H9 (cell line): ENCODE results near the gene TTN. TPM values are rescaled to one million over a fixed set of nuclear protein-coding genes. Genes with fewer than 3 reads are reported as not detected.

Source experiments
- DNase-seq: peaks from one replicate; pipeline ENCODE4 v3.0.0-alpha.2; 2017
- H2AFZ ChIP-seq: one replicate; pipeline ENCODE4 v1.6.1; 2013; ENCODE audit warnings: mild to moderate bottlenecking, low read length, control low read depth, moderate library complexity
- H2AK5ac ChIP-seq: 2 replicates; pipeline ENCODE4 v1.6.1; 2013; ENCODE audit warnings: low read length, control low read depth, mixed read lengths; ENCODE audit not compliant: insufficient read length
- H2BK120ac ChIP-seq: one replicate; pipeline ENCODE4 v1.6.1; 2013; ENCODE audit warnings: low read depth, mild to moderate bottlenecking, low read length, control low read depth, inconsistent platforms; ENCODE audit not compliant: poor library complexity, severe bottlenecking
- H2BK12ac ChIP-seq: 2 replicates; pipeline ENCODE4 v1.6.1; 2013; ENCODE audit warnings: low read length, control low read depth, mixed read lengths, low read depth; ENCODE audit not compliant: insufficient read length
- H2BK15ac ChIP-seq: 2 replicates; pipeline ENCODE4 v1.6.1; 2013; ENCODE audit warnings: low read depth, low read length, control low read depth
- H2BK20ac ChIP-seq: one replicate; pipeline ENCODE4 v1.6.1; 2013; ENCODE audit warnings: low read depth, mild to moderate bottlenecking, low read length, control low read depth, inconsistent platforms; ENCODE audit not compliant: poor library complexity, severe bottlenecking
- H2BK5ac ChIP-seq: 2 replicates; pipeline ENCODE4 v1.6.1; 2013; ENCODE audit warnings: low read length, control low read depth, mixed read lengths; ENCODE audit not compliant: insufficient read length
- H3K14ac ChIP-seq: 2 replicates; pipeline ENCODE4 v1.6.1; 2013; ENCODE audit warnings: low read length, control low read depth; ENCODE audit not compliant: insufficient read depth
- H3K18ac ChIP-seq: 2 replicates; pipeline ENCODE4 v1.6.1; 2013; ENCODE audit warnings: low read depth, mild to moderate bottlenecking, mixed read lengths, low read length, control low read depth; ENCODE audit not compliant: insufficient read length
- H3K23ac ChIP-seq: 2 replicates; pipeline ENCODE4 v1.6.1; 2013; ENCODE audit warnings: low read length, control low read depth, mixed read lengths, low read depth; ENCODE audit not compliant: insufficient read length
- H3K23me2 ChIP-seq: 2 replicates; pipeline ENCODE4 v1.6.1; 2013; ENCODE audit warnings: low read depth, mild to moderate bottlenecking, mixed read lengths, low read length, control low read depth; ENCODE audit not compliant: insufficient read length, poor library complexity, severe bottlenecking
- H3K27ac ChIP-seq: 2 replicates; pipeline ENCODE4 v1.5.1; 2013; ENCODE audit warnings: low read length, control low read depth, mixed read lengths, low read depth; ENCODE audit not compliant: insufficient read length
- H3K27me3 ChIP-seq: 2 replicates; pipeline ENCODE4 v1.6.1; 2013; ENCODE audit warnings: low read length, control low read depth, inconsistent platforms; ENCODE audit not compliant: insufficient read depth
- H3K4ac ChIP-seq: 2 replicates; pipeline ENCODE4 v1.6.1; 2013; ENCODE audit warnings: low read depth, mild to moderate bottlenecking, control low read depth, inconsistent platforms, low read length, moderate library complexity
- H3K4me1 ChIP-seq: 2 replicates; pipeline ENCODE4 v1.6.1; 2013; ENCODE audit warnings: low read length, control low read depth, inconsistent platforms; ENCODE audit not compliant: insufficient read depth
- H3K4me2 ChIP-seq: 2 replicates; pipeline ENCODE4 v1.6.1; 2013; ENCODE audit warnings: low read length, control low read depth, mixed read lengths; ENCODE audit not compliant: insufficient read length, insufficient read depth
- H3K56ac ChIP-seq: 2 replicates; pipeline ENCODE4 v1.6.1; 2013; ENCODE audit warnings: low read depth, mild to moderate bottlenecking, mixed read lengths, low read length, control low read depth; ENCODE audit not compliant: insufficient read length
- H3K79me1 ChIP-seq: 2 replicates; pipeline ENCODE4 v1.6.1; 2013; ENCODE audit warnings: low read depth, mild to moderate bottlenecking, moderate library complexity, low read length, control low read depth, inconsistent platforms; ENCODE audit not compliant: insufficient read depth, poor library complexity, severe bottlenecking
- H3K79me2 ChIP-seq: 2 replicates; pipeline ENCODE4 v1.6.1; 2013; ENCODE audit warnings: low read length, control low read depth, inconsistent platforms; ENCODE audit not compliant: insufficient read depth
- H3K9ac ChIP-seq: 2 replicates; pipeline ENCODE4 v1.6.1; 2013; ENCODE audit warnings: low read length, control low read depth, mixed read lengths; ENCODE audit not compliant: insufficient read length; ENCODE audit errors: extremely low read depth
- H3K9me3 ChIP-seq: one replicate; pipeline ENCODE4 v1.6.1; 2013; ENCODE audit warnings: low read depth, low read length, inconsistent platforms; ENCODE audit not compliant: control insufficient read depth
- H3T11ph ChIP-seq: one replicate; pipeline ENCODE4 v1.6.1; 2013; ENCODE audit warnings: mild to moderate bottlenecking, low read length, control low read depth, inconsistent platforms
- H4K20me1 ChIP-seq: one replicate; pipeline ENCODE4 v1.6.1; 2013; ENCODE audit not compliant: control insufficient read depth, insufficient read length, insufficient read depth
- H4K5ac ChIP-seq: 2 replicates; pipeline ENCODE4 v1.6.1; 2013; ENCODE audit warnings: low read depth, mild to moderate bottlenecking, mixed read lengths, low read length, control low read depth; ENCODE audit not compliant: insufficient read length
- H4K8ac ChIP-seq: replicated peaks from 2 replicates; pipeline ENCODE4 v1.6.1; 2013; ENCODE audit warnings: low read length, control low read depth, mixed read lengths, low read depth; ENCODE audit not compliant: insufficient read length
- H4K91ac ChIP-seq: 2 replicates; pipeline ENCODE4 v1.6.1; 2013; ENCODE audit warnings: low read depth, mild to moderate bottlenecking, moderate library complexity, mixed read lengths, low read length, control low read depth; ENCODE audit not compliant: insufficient read length
- H3K27ac Mint-ChIP-seq, 3 experiments: 2 replicates in 2 of 3; 3 replicates in 1 of 3; pipeline ENCODE4 v1.8.0; 2020 to 2021; ENCODE audit warnings: mixed read lengths in 3 of 3, mild to moderate bottlenecking in 1 of 3, moderate library complexity in 1 of 3
- H3K27me3 Mint-ChIP-seq: 2 replicates; pipeline ENCODE4 v1.8.0; 2021; ENCODE audit warnings: low read depth, mild to moderate bottlenecking, moderate library complexity, mixed read lengths
- H3K36me3 Mint-ChIP-seq, 3 experiments: 2 replicates in 2 of 3; 3 replicates in 1 of 3; pipeline ENCODE4 v1.8.0; 2020 to 2021; ENCODE audit warnings: low read depth in 3 of 3, mixed read lengths in 3 of 3; ENCODE audit not compliant: insufficient read depth in 1 of 3
- H3K4me1 Mint-ChIP-seq, 2 experiments: 2 replicates each; pipeline ENCODE4 v1.8.0; 2020; ENCODE audit warnings: mixed read lengths in 2 of 2
- H3K4me3 Mint-ChIP-seq, 2 experiments: 2 replicates in 1 of 2; 3 replicates in 1 of 2; pipeline ENCODE4 v1.8.0; 2020 to 2021; ENCODE audit warnings: mild to moderate bottlenecking in 2 of 2, mixed read lengths in 2 of 2, moderate library complexity in 1 of 2
- H3K9me3 Mint-ChIP-seq, 2 experiments: 2 replicates in 1 of 2; 3 replicates in 1 of 2; pipeline ENCODE4 v1.8.0; 2020; ENCODE audit warnings: mild to moderate bottlenecking in 2 of 2, mixed read lengths in 2 of 2, moderate library complexity in 1 of 2
- WGBS: extraction: QIAGEN DNeasy Blood & Tissue Kit; methylation state at CpG from one replicate; pipeline ENCODE4 v1.1.7; 2013; ENCODE audit warnings: missing lambda C conversion rate, low lambda C conversion rate, mixed read lengths; ENCODE audit not compliant: insufficient read length; ENCODE audit errors: extremely low coverage; 5-methylcytosine and 5-hydroxymethylcytosine counted together
- total RNA-seq: library from RNA; stranded (reverse); gene quantifications from 2 replicates; pipeline ENCODE4 v1.2.1, GENCODE V29; 2021
- TF ChIP-seq, protein P1 (sequence below): fragments of 200-600 bp; sonication (generic); conservative IDR thresholded peaks from 3 replicates; pipeline ENCODE4 v1.8.0; 2021; ENCODE audit warnings: antibody characterized with exemption, mild to moderate bottlenecking

Gene TTN
- total RNA-seq, 1 experiment from 2014 or later: 0.70 TPM

DNA sequence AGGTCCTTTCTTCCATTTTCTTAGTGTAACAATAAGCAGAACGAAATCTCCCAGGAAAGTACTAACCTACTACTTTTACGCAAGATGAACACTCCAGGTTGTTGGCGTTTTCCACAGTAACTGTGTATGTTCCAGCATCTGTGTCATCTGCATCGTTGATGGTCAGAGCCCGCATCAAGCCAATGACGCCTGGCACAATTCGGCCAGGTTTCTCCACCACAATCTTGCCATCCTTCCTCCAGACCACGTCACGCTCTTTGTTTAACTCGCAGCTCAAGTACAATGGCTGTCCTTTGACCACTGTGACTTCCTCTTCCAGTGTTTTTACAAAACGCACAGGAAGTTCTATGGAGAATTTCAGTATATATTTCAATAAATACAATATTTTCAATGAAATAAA, 171.3 kb downstream of the TTN start:
- H3K79me1 ChIP-seq: no peaks in the 10 kb centered on the region
- H3K4me3 Mint-ChIP-seq: no peak overlapping the region
- no peak overlapping the region for H3K4ac ChIP-seq
- TF ChIP-seq, protein P1, sequence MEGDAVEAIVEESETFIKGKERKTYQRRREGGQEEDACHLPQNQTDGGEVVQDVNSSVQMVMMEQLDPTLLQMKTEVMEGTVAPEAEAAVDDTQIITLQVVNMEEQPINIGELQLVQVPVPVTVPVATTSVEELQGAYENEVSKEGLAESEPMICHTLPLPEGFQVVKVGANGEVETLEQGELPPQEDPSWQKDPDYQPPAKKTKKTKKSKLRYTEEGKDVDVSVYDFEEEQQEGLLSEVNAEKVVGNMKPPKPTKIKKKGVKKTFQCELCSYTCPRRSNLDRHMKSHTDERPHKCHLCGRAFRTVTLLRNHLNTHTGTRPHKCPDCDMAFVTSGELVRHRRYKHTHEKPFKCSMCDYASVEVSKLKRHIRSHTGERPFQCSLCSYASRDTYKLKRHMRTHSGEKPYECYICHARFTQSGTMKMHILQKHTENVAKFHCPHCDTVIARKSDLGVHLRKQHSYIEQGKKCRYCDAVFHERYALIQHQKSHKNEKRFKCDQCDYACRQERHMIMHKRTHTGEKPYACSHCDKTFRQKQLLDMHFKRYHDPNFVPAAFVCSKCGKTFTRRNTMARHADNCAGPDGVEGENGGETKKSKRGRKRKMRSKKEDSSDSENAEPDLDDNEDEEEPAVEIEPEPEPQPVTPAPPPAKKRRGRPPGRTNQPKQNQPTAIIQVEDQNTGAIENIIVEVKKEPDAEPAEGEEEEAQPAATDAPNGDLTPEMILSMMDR: no peak
- H3K23ac ChIP-seq: no peak overlapping the region
- H2BK20ac ChIP-seq: no peak overlapping the region
- H3K4me2 ChIP-seq: no peak overlapping the region
- H3K4me1 Mint-ChIP-seq: peaks cover 7 to 8% of the 10 kb centered on the region in 2 experiments
- no CpG with 5 or more reads among the region's 11 CpGs for WGBS
- no peaks in the 10 kb centered on the region for H3K23me2 ChIP-seq
- no peak overlapping the region for H3K27ac ChIP-seq
- no peaks in the 10 kb centered on the region for H4K20me1 ChIP-seq
- no peak overlapping the region for H2BK5ac ChIP-seq
- no peak overlapping the region for H2BK12ac ChIP-seq
- H2BK15ac ChIP-seq: no peak overlapping the region
- H3K9ac ChIP-seq: no peak overlapping the region
- no peaks in the 10 kb centered on the region for H3K36me3 Mint-ChIP-seq
- H3K79me2 ChIP-seq: no peaks in the 10 kb centered on the region
- no peak overlapping the region for H2BK120ac ChIP-seq
- H3K9me3 ChIP-seq: no peaks in the 10 kb centered on the region
- no peak overlapping the region for H2AFZ ChIP-seq
- H3K9me3 Mint-ChIP-seq: no peaks in the 10 kb centered on the region
- DNase-seq: no peak
- no peaks in the 10 kb centered on the region for H3K4me1 ChIP-seq
- no peak overlapping the region for H3K14ac ChIP-seq
- no peak overlapping the region for H3K18ac ChIP-seq
- H2AK5ac ChIP-seq: no peak overlapping the region
- H4K8ac ChIP-seq: no peak overlapping the region
- H3K27ac Mint-ChIP-seq: peak overlapping the region in 1 of 3 experiments; percentile 22; a peak in 1 of 7 replicates
- H3K27me3 ChIP-seq: no peaks in the 10 kb centered on the region
- H3K27me3 Mint-ChIP-seq: no peaks in the 10 kb centered on the region
- H4K5ac ChIP-seq: no peak overlapping the region
- no peak overlapping the region for H4K91ac ChIP-seq
- H3T11ph ChIP-seq: no peak overlapping the region
- no peak overlapping the region for H3K56ac ChIP-seq
